NCI-H748 treated with DMSO at 0.1 percent for 48 hours (cell line): ENCODE data around the gene TLR6.
"Not testable (repeated sequence)": the region's sequence is repeated elsewhere in the genome, so short reads cannot be mapped to it uniquely, and the experiment has no call there.

ENCODE experiments used
- DNase-seq: peaks from one replicate; lab custom pipeline; 2025; lab: John Stamatoyannopoulos, UW

TLR6 gene

DNA sequence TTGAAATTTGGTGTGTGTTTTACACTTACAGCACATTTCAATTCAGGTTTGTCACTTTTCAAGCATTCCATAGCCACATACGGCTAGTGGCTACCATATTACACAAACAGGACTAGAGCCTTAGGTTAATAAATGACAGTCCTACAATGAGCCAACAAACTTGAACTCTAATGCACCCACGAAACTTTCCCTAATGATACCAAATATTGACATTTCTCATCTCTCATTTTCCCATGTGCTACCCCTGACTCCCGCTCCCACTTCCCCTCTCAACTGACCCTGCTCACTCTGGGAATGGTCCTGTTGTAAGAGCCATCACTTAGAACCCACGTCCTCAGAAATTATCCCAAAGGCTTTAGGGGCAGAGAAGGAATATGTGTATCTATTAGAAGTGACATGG, 68.9 kb downstream of the TLR6 start:
- no peak for DNase-seq

DNA sequence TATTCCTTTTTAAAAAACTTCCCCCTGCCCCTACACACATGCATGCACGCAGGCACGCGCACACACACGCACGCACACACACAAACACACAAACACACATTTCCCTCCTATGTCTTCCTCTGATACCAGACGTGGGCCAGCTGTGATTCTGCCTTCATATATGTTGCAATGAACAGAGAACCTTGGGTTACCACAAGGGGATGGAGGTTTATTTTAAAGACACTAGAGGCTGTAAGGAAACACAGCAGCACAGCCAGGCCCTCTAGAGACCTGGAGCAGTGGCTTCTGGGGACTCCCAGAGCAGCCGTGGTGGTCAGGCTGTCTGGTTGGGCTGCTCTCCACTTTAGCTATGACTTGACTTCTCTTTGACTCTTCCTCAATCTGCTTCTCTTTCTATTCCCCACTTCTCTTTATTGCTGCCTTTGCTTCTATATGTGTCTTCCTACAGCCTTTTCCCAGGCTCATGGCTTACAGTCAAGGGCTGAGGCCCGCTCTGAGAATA, 70.7 kb downstream of the TLR6 start:
- DNase-seq = no peak

DNA sequence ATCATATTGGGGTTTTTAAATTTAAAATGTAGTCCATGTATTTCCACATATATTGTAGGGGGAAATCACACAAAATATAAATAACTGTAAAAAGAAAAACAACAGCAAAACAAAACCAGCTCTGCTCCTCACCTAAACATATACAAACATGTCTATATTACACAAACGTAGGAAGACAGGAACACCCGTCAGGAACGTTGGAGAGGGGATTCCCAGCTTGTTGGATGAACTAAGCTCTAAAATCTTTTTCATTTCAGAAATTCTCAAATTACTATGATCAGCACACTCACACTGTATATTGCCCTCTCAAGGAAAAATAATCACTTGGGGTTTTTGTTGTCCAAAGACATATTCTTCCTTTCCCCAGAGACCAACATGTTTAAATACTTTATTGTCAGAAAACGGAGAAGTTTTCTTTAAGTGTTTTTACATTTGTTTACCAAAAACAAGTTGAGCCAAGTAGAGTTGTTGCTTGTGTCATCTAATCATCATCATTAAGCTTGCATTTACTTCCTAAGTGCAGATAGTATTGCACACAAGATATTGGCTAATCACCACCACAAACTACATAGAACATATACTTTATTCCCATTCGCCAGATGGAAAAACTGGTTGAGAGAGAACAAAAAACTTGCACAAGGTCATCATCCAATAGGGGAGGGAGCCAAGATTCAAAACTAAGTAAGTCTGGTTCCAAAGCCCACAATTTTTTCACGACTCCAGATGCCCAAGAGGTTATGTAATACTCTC, 71.4 kb downstream of the TLR6 start:
- DNase-seq = no peak

DNA sequence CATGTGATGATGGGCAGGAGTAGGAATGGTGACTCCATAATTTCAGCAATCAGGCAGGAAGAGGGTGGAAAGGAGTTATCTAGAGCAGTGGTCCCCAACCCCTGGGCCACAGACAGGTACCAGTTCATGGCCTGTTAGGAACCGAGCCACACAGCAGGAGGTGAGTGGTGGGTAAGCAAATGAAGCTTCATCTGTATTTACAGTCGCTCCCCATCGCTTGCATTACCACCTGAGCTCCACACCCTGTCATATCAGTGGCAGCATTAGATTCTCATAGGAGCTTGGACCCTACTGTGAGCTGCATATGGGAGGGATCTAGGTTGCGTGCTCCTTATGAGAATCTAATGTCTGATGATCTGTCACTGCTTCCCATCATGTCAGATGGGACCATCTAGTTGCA, 72.5 kb downstream of the TLR6 start:
- DNase-seq = no peak

DNA sequence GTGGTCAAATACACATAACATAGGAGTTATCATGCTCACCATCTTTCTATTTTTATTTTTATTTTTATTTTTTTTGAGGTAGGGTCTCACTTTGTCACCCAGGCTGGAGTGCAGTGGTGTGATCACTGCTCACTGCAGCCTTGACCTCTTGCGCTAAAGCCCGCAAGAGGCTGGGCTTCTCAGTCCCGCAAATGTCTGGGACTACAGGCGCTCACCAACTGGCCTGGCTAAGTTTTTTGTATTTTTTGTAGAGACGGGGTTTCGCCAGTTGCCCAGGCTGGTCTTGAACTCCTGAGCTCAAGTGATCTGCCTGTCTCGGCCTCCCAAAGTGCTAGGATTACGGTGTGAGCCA, 73.5 kb downstream of the TLR6 start:
- DNase-seq = no peak

DNA sequence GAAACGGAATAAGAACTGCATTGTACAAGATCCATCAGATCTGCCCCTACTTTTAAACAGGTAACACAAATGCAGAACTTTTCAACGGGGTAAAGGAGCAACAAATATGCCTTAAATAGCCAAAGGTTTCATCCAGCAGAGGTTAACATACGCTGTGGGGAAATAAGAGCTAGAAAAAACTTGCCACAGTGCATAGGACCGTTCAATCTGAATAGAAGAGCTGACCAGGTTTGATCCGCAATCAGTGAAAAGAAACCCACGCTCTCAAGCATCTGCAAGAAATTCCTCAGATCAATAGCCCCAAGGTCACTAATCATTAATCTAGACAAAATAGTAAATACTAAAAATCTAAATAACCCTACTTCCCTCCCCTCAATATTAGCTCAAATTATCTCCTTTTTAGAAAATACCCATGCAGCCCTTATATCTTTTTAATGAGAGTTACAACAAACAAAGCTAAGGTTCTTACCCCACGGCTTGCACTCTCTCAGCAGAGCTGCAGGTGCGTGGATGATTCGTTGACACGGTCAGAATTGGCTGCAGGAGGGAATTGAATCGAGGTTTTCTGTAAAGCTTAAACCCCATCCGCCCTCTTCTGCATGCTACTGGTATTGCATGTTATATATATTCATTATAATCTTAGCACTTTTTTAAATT, 74.0 kb downstream of the TLR6 start, which contains the start of gene TLR10:
TLR10 (minus strand) TSS at position 539 of the 657 bp plus-strand sequence. CDS start 7,400 bp downstream, outside the sequence.
- peak; percentile 26 for DNase-seq

DNA sequence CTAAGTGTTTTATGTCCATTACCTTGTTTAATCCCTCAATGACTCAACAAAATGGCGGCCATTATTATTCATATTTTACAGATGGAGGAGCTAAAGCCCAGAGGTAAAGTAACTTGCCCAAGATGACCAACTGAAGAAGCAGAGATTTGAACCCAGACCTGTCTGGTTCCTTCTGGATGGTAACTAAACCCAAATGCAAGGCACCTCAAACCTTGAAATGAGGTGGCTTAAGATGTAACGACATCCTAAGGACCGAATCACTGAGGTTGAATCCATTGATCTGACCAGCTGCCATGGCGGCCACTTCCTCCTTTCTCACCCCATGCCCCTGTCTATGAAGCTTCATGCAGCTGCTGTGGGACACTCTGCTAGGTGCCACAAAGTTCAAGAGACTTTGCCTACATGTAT, 74.8 kb downstream of the TLR6 start:
- DNase-seq = no peak

DNA sequence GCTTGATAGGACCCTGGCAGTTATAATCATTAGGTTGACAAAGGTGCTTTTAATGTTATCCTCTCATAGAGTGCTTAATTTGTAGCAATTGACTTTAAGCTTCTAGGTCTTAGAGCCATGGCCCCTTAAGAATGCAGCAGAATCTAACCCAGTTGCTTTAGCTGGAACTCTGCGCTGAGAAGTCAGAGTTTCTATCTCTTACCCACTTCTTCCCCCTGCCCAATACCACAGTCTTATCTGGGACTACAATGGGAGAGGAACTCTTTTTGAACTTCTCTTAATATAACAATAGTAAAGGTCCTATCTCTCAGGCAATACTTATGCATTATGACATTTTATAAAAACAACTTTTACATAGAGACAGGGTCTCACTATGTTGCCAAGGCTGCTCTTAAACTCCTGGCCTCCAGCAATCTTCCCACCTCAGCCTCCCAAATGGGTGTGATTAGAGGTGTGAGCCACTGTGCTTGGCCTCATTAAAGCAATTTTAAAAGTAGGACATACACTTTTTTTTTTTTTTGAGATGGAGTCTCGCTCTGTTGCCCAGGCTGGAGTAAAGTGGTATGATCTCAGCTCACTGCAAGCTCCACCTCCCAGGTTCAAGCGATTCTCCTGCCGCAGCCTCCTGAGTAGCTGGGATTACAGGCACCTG, 75.7 kb downstream of the TLR6 start:
- DNase-seq = no peak

DNA sequence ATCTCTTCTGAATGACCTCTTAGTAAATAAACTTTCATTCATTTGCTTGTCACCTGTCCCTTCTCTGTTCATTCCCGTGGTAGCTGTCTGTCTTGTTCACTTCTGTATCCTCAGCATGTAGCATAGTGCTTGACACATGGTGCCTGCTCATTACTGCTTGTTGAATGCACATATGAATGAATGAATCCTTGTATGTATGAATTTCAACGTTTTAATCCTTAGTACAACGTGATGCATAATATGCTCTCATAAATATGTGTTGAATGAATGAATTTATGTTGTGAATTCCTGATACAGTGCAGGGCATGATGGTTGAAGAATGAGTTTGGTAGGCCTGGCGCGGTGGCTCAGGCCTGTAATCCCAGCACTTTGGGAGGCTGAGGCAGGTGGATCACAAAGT, 76.8 kb downstream of the TLR6 start:
- no peak for DNase-seq

DNA sequence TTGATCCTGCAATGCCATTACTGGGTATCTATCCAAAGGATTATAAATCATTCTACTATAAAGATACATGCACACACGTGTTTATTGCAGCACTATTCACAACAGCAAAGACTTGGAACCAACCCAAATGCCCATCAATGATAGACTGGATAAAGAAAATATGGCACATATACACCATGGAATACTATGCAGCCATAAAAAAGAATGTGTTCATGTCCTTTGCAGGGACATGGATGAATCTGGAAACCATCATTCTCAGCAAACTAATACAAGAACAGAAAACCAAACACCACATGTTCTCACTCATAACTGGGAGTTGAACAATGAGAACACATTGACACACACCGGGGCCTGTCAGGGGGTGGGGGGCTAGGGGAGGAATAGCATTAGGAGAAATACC, 78.7 kb downstream of the TLR6 start:
- DNase-seq = not testable (repeated sequence)

DNA sequence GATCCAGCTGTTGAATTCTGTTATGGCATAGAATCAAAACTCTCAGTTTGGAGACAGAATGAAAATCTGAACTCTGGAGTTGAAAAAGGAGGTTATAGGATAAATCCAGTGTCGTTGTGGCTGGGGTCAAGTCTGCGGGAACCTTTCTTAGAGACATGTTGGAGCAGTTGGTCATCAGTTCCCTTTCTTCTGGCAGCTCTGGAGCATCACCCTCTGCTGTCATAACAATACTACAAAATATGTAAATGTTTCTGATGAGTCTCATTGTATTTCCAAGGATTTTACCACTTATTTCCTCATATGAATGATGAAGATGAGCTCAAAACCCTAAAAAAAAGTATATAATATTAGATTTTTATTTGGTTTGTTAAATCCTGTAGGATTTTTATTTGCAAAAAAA, 81.3 kb downstream of the TLR6 start:
- DNase-seq = no peak

DNA sequence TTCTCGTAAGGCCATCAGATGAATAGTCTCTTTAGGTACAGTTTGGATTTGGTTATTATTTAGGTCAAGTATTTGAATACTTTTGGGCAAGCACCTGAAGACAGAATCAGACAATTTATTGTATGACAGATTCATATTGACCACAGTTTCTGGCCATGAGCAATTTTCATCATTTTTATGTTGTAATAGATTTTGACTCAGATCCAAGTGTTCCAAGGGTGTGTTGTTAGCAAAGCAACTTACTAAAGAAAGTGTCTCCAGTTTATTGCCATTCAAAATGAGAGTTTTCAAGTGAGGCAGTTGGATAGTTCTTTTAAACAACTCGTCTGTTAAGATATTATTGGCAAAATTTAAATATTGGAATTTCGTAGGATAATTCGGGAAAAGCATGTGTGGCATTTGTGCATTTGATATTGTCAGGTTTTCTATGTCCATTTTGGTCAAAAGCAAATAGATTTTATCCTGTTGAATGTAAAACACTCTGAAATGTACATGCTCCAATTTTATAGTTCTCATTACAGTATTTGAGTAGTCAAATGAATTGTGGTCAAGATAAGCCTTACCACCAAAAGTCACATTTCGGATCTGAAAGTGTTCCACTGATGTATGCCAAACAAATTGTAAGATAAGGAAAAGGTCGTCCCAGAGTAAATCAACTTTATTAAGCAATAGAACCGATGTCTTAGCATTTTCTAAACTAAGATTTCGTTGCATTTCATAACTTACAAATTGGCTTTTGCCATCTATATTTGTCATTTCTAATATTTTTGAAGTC, 82.2 kb downstream of the TLR6 start:
- no peak for DNase-seq
